Kidney (tissue), 14 donors: Measurements from ENCODE around the gene B9D2. TPM values are rescaled to one million over a fixed set of nuclear protein-coding genes. Genes with fewer than 3 reads are reported as not detected.
"Not testable (repeated sequence)": the region's sequence is repeated elsewhere in the genome, so short reads cannot be mapped to it uniquely, and the experiment has no call there.

Experiments used
- DNase-seq, 5 donors: peaks; one replicate each; pipeline ENCODE4 v3.0.0-alpha.2; 2013 to 2020
- FAIRE-seq: peaks from 2 replicates; lab custom pipeline; 2012; peaks lifted over from hg19 to GRCh38; lab: Jason Lieb, UNC
- H3K27ac ChIP-seq, 2 donors: one replicate each; pipeline ENCODE4 v1.7.0; 2013; ENCODE audit warnings: low read depth in 2 of 2, low read length in 2 of 2, inconsistent platforms in 1 of 2
- H3K27me3 ChIP-seq: one replicate; pipeline ENCODE4 v1.7.1; 2013; ENCODE audit warnings: low read length, inconsistent platforms; ENCODE audit not compliant: control insufficient read depth, insufficient read depth
- H3K36me3 ChIP-seq, 3 donors: one replicate each; pipeline versions ENCODE4 v1.7.0 to v1.7.1; 2013; ENCODE audit warnings: low read length in 3 of 3, control low read depth in 1 of 3, inconsistent platforms in 1 of 3; ENCODE audit not compliant: insufficient read depth in 3 of 3, control insufficient read depth in 2 of 3
- H3K4me1 ChIP-seq, 3 donors: one replicate each; pipeline versions ENCODE4 v1.7.0 to v1.7.1; 2013; ENCODE audit warnings: low read length in 3 of 3, inconsistent platforms in 1 of 3, low read depth in 1 of 3; ENCODE audit not compliant: control insufficient read depth in 2 of 3, insufficient read depth in 2 of 3
- H3K4me3 ChIP-seq, 3 donors: one replicate each; pipeline versions ENCODE4 v1.7.0 to v1.8.1; 2013; ENCODE audit warnings: low read length in 3 of 3, control low read depth in 1 of 3, inconsistent platforms in 1 of 3
- H3K9ac ChIP-seq, 3 donors: one replicate each; pipeline versions ENCODE4 v1.7.0 to v1.7.1; 2013; ENCODE audit warnings: low read length in 3 of 3, control low read depth in 1 of 3, inconsistent platforms in 1 of 3
- H3K9me3 ChIP-seq, 3 donors: one replicate each; pipeline versions ENCODE4 v1.7.0 to v1.7.1; 2013; ENCODE audit warnings: low read length in 3 of 3, control low read depth in 1 of 3, inconsistent platforms in 1 of 3; ENCODE audit not compliant: control insufficient read depth in 2 of 3, insufficient read depth in 1 of 3
- CTCF ChIP-seq: IDR thresholded peaks from 3 replicates; pipeline ENCODE4 v1.5.1; 2012; ENCODE audit warnings: mild to moderate bottlenecking, moderate library complexity, borderline replicate concordance; ENCODE audit not compliant: insufficient read depth; ENCODE audit errors: extremely low read depth
- intact Hi-C: fragments of 100-400 bp; cut with DNase I; formaldehyde crosslinking; loops from one replicate; pipeline ENCODE4 v1.11.1; 2022
- polyA plus RNA-seq: library from polyadenylated mRNA; stranded (reverse); fragments of 350-450 nt; fragmentation: Illumina TruSeq; extraction: RNeasy Lipid Tissue Mini Kit (QIAGEN cat#74804); gene quantifications from one replicate; pipeline ENCODE4 v1.2.3, GENCODE V29; 2014; ENCODE audit warnings: low read depth, low replicate concordance; ENCODE audit not compliant: insufficient read depth
- total RNA-seq: library from RNA; stranded (reverse); fragmentation: NEBNext Ultra II Directional; extraction: Animal tissue kit (Norgen Biotek cat#: 25700); gene quantifications from one replicate; pipeline ENCODE4 v1.2.1, GENCODE V29; 2021
- donor health status: control.
- donor health status: control.
- donor health status: control.
- donor health status: control.
- donor health status: control.
- donor health status: DM: yes; HTN: yes; CAD: no.
- donor health status: Normal renal cell carcinoma (clear cell type).

The B9D2 gene
- total and polyA plus RNA-seq, 2 donors from 2014 or later: 12.6 to 15.7 TPM

GRCh38 chr19:41411100-41411967 lies 47.4 kb upstream of the B9D2 start:
- intact Hi-C loops: no loop called here
- Histone ChIP-seq H3K4me3 (no peak overlapping the region), H3K9me3 (no peaks in the 10 kb centered on the region), H3K36me3 (peaks cover 0 to 31% (median 18%) of the 10 kb centered on the region in 3 donors), H3K27me3 (no peaks in the 10 kb centered on the region), H3K4me1 (peaks cover 0 to 8% (median 0%) of the 10 kb centered on the region in 3 donors), H3K9ac (no peak overlapping the region), H3K27ac (no peak overlapping the region)
- TF ChIP-seq CTCF: no peak
- no peak for FAIRE-seq
- no peak for DNase-seq

GRCh38 chr19:41410336-41411054 lies 46.5 kb upstream of the B9D2 start:
- peaks cover 0 to 29% (median 15%) of the 10 kb centered on the region in 3 donors for H3K36me3 ChIP-seq
- no peak overlapping the region for H3K9ac ChIP-seq
- FAIRE-seq (no peak), DNase-seq (no peak)
- H3K9me3 ChIP-seq: no peaks in the 10 kb centered on the region
- intact Hi-C loops: no loop called here
- H3K4me3 ChIP-seq: no peak overlapping the region
- peaks cover 0 to 8% (median 0%) of the 10 kb centered on the region in 3 donors for H3K4me1 ChIP-seq
- H3K27ac ChIP-seq: peak overlapping the region in 1 of 2 donors; percentile 63
- no peak for TF ChIP-seq CTCF
- H3K27me3 ChIP-seq: no peaks in the 10 kb centered on the region

GRCh38 chr19:41409288-41409687 lies 45.3 kb upstream of the B9D2 start:
- Histone ChIP-seq H3K9me3 (no peaks in the 10 kb centered on the region), H3K4me3 (no peak overlapping the region), H3K27ac (peak overlapping the region; percentile 1 to 59), H3K9ac (no peak overlapping the region), H3K36me3 (peaks cover 0 to 17% (median 8%) of the 10 kb centered on the region in 3 donors), H3K4me1 (peaks cover 0 to 8% (median 0%) of the 10 kb centered on the region in 3 donors), H3K27me3 (no peaks in the 10 kb centered on the region)
- DNase-seq (no peak), FAIRE-seq (no peak)
- intact Hi-C loops: no loop called here
- TF ChIP-seq CTCF: no peak

- H3K9ac ChIP-seq, DNase-seq, H3K4me3 ChIP-seq, intact Hi-C loops, H3K9me3 ChIP-seq, H3K4me1 ChIP-seq, H3K27me3 ChIP-seq, FAIRE-seq: not testable (repeated sequence)
- H3K36me3 ChIP-seq: peaks cover 0 to 13% (median 4%) of the 10 kb centered on the region in 3 donors
- peak overlapping the region; percentile 1 to 59 for H3K27ac ChIP-seq
Observed at GRCh38 chr19:41408846-41409245, 44.9 kb upstream of the B9D2 start.
